ENCODE data around the gene MAFG.

Gene MAFG

DNA sequence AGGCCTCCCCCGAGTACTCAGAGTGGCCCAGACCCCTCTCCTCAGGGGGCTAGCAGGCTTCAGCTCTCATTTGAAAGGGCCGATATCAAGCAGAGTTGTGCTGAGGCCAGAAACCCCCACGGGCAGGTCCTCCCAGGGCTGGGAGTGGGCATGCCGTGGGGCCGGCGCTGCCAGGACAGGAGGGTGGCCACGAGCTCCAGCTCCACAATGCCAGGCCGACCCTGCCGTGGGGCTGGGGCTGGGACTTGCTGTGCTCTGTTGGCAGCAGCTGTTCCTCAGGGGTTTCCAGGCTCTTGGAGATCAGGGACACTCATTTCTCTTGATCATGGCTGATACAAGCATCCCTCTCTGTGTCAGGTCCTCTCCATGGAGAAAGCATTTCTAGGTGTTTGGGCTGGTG lies 28.6 kb downstream of the MAFG start:
- TF ChIP-seq YY1 (IDR thresholded peaks at IDR 0.05; ENCODE audit: insufficient read depth, insufficient read length), result no peak
- TF ChIP-seq SUZ12 (IDR thresholded peaks at IDR 0.05; ENCODE audit: extremely low read depth, insufficient read depth, insufficient read length), result no peak
- TF ChIP-seq ZNF274 (IDR thresholded peaks at IDR 0.05; ENCODE audit: low read depth, low read length), result no peak
- no peak overlapping the region for H3K9ac ChIP-seq (ENCODE audit: insufficient read length, low read depth)
- peaks cover 54% of the 10 kb centered on the region for H3K36me3 ChIP-seq (ENCODE audit: insufficient read depth, insufficient read length, low read length)
- no peak overlapping the region for H3K4me3 ChIP-seq (ENCODE audit: insufficient read length, low read depth)
- no peak for DNase-seq (ENCODE audit: low read depth, low spot score)
- no peaks in the 10 kb centered on the region for H3K9me3 ChIP-seq (ENCODE audit: insufficient read depth, low read length)
- peaks cover 16% of the 10 kb centered on the region for H3K27me3 ChIP-seq (ENCODE audit: insufficient read depth, insufficient read length)
- H3K4me1 ChIP-seq (ENCODE audit: insufficient read depth, insufficient read length), result peaks cover 25% of the 10 kb centered on the region

DNA sequence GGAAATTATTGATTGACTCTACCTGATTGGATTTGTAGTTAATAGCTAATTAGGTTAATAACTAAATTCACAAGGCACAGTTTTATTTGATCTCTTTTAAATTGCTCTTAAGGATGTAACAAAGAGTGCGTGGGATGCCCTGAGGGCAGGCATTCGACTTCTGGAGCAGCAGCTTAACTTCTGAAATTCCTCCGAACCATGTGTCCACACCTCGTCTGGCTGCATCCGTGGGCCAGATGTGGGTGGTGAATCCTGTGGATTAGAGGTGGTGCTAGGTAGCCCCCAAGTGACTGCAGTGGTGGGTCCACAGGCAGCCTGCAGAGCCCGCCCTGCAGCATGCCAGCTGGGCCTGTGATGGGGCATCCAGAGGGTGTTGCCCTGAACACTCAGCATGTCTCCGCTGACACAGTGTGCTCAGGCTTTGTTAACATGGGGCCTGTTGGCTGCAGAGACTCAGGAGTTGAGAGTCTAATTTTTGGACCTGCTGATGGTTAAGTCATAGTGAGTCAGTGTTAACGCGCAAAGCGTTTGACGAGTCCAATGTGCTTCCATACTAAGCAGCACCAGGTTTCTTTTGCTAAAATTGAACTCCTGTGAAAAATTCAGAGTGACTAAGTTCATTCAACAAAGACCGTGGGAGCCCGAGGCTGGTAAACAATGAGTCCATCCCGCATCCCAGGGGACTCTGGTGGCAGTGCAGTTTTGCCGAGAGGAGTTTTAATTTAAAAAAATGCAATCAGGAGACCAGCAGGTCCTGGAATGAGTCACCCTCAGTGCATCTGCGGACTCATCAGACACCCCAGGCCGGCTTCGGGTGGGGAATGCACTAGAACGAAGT lies 29.3 kb downstream of the MAFG start:
- no peak overlapping the region for H3K4me3 ChIP-seq (ENCODE audit: insufficient read length, low read depth)
- no peaks in the 10 kb centered on the region for H3K9me3 ChIP-seq (ENCODE audit: insufficient read depth, low read length)
- peaks cover 16% of the 10 kb centered on the region for H3K27me3 ChIP-seq (ENCODE audit: insufficient read depth, insufficient read length)
- H3K4me1 ChIP-seq (ENCODE audit: insufficient read depth, insufficient read length), result peaks cover 24% of the 10 kb centered on the region
- peaks cover 59% of the 10 kb centered on the region for H3K36me3 ChIP-seq (ENCODE audit: insufficient read depth, insufficient read length, low read length)
- DNase-seq (ENCODE audit: low read depth, low spot score), result no peak
- TF ChIP-seq YY1 (IDR thresholded peaks at IDR 0.05; ENCODE audit: insufficient read depth, insufficient read length), result no peak
- no peak for TF ChIP-seq ZNF274 (IDR thresholded peaks at IDR 0.05; ENCODE audit: low read depth, low read length)
- no peak for TF ChIP-seq SUZ12 (IDR thresholded peaks at IDR 0.05; ENCODE audit: extremely low read depth, insufficient read depth, insufficient read length)
- H3K9ac ChIP-seq (ENCODE audit: insufficient read length, low read depth), result peak overlapping the region; percentile 58

DNA sequence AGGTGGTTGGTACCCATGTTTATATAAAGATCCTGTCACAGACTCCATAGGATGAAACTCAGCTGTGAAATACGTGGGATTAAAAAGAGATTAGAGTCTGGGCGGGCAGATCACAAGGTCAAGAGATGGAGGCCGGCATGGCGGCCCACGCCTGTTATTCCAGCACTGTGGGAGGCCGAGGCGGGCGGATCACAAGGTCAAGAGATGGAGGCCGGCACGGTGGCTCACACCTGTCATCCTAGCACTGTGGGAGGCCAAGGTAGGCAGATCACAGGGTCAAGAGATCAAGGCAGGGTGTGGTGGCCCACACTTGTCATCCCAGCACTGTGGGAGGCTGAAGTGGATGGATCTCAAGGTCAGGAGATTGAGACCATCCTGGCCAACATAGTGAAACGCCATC lies 32.1 kb downstream of the MAFG start:
- H3K4me3 ChIP-seq (ENCODE audit: insufficient read length, low read depth), result no peak overlapping the region
- no peaks in the 10 kb centered on the region for H3K9me3 ChIP-seq (ENCODE audit: insufficient read depth, low read length)
- DNase-seq (ENCODE audit: low read depth, low spot score), result no peak
- no peak for TF ChIP-seq SUZ12 (IDR thresholded peaks at IDR 0.05; ENCODE audit: extremely low read depth, insufficient read depth, insufficient read length)
- TF ChIP-seq YY1 (IDR thresholded peaks at IDR 0.05; ENCODE audit: insufficient read depth, insufficient read length), result no peak
- TF ChIP-seq ZNF274 (IDR thresholded peaks at IDR 0.05; ENCODE audit: low read depth, low read length), result no peak
- peaks cover 21% of the 10 kb centered on the region for H3K4me1 ChIP-seq (ENCODE audit: insufficient read depth, insufficient read length)
- H3K27me3 ChIP-seq (ENCODE audit: insufficient read depth, insufficient read length), result no peaks in the 10 kb centered on the region
- no peak overlapping the region for H3K9ac ChIP-seq (ENCODE audit: insufficient read length, low read depth)
- peaks cover 57% of the 10 kb centered on the region for H3K36me3 ChIP-seq (ENCODE audit: insufficient read depth, insufficient read length, low read length)

DNA sequence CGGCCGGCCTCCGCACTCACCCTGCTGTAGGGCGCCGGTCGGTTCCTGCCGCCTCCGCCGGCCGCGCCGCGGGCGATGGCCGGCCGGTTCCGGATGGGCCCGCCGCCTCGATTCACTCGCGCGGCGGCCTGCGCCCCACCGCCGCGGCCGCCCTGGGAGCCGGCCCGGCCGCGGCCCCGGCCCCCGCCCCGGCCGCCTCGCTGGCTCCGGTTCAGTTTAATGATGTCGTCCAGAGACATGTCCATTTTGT lies 36.3 kb downstream of the MAFG start:
- Histone ChIP-seq H3K4me1 (ENCODE audit: insufficient read depth, insufficient read length) (peaks cover 5% of the 10 kb centered on the region), H3K27me3 (ENCODE audit: insufficient read depth, insufficient read length) (no peaks in the 10 kb centered on the region), H3K36me3 (ENCODE audit: insufficient read depth, insufficient read length, low read length) (peaks cover 70% of the 10 kb centered on the region), H3K9ac (ENCODE audit: insufficient read length, low read depth) (peak overlapping the region; percentile 99), H3K4me3 (ENCODE audit: insufficient read length, low read depth) (peak overlapping the region; percentile 99), H3K9me3 (ENCODE audit: insufficient read depth, low read length) (no peaks in the 10 kb centered on the region)
- TF ChIP-seq YY1 (IDR thresholded peaks at IDR 0.05; ENCODE audit: insufficient read depth, insufficient read length) (no peak), SUZ12 (IDR thresholded peaks at IDR 0.05; ENCODE audit: extremely low read depth, insufficient read depth, insufficient read length) (no peak), ZNF274 (IDR thresholded peaks at IDR 0.05; ENCODE audit: low read depth, low read length) (no peak)
- no peak for DNase-seq (ENCODE audit: low read depth, low spot score)

DNA sequence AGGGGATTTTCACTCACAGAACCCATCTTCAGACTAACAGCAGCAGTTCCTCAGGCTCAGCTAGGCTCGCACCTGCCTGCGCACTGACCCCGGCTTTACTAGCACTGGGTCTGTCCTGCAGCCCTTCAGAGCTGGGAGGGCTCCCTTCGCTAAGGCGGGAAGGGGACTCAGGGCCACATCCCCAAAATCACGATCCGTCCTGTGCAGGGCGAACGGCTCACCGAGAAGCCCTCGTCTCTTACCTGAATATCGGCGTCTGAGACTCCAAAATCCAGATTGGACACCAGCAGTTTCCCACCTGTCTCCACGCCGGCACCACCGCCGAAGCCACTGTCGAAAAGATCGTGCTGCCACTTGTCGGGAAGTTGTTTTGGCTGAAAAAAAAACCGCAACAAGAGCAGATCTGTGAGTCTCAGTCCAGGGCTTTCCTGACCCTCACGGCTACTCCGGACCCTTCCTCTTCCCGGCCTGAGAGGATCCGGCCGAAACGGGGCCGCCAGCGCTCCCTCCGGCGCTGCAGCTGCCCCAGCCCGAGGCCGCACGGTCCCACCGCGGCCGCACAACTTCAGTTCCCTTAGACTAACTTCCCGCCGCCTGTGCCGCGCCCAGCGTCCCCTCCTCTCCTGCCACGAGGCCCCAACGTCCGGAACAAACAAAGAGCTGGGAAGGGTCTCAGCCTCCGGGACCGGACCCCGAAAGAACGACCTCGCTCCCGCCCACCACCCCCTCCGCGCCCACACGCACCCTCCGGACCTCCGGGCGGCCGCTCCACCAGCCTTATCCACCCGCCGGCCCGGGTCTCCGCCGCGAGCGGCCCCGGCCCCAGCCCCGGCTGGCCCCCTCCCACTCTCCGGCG lies 36.9 kb downstream of the MAFG start:
- Histone ChIP-seq H3K9me3 (ENCODE audit: insufficient read depth, low read length) (no peaks in the 10 kb centered on the region), H3K27me3 (ENCODE audit: insufficient read depth, insufficient read length) (no peaks in the 10 kb centered on the region), H3K9ac (ENCODE audit: insufficient read length, low read depth) (peak overlapping the region; percentile 99), H3K4me1 (ENCODE audit: insufficient read depth, insufficient read length) (peaks cover 5% of the 10 kb centered on the region), H3K36me3 (ENCODE audit: insufficient read depth, insufficient read length, low read length) (peaks cover 72% of the 10 kb centered on the region), H3K4me3 (ENCODE audit: insufficient read length, low read depth) (peak overlapping the region; percentile 99)
- no peak for DNase-seq (ENCODE audit: low read depth, low spot score)
- TF ChIP-seq ZNF274 (IDR thresholded peaks at IDR 0.05; ENCODE audit: low read depth, low read length) (no peak), YY1 (IDR thresholded peaks at IDR 0.05; ENCODE audit: insufficient read depth, insufficient read length) (no peak), SUZ12 (IDR thresholded peaks at IDR 0.05; ENCODE audit: extremely low read depth, insufficient read depth, insufficient read length) (no peak)

DNA sequence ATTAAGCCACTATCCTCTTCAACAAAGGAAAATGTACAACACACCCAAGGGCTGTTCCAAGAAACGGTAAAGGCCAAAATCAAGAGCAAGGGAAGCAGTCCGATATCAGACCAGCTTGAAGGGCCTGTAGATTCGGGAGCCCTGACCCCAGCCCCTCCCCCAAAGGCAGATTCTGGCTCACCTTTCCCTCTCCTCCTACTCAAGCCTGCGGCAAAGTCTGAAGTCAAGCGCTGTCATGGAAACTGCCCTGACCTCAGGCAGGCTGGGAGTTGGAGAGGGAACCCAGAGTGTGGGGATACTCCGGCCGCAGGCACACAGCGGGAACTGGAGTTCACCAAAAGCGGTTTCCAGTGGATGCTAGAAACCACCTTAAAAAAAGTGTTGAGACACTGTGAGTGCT lies 37.9 kb downstream of the MAFG start:
- Histone ChIP-seq H3K4me1 (ENCODE audit: insufficient read depth, insufficient read length) (peaks cover 5% of the 10 kb centered on the region), H3K9ac (ENCODE audit: insufficient read length, low read depth) (peak overlapping the region; percentile 99), H3K36me3 (ENCODE audit: insufficient read depth, insufficient read length, low read length) (peaks cover 75% of the 10 kb centered on the region), H3K9me3 (ENCODE audit: insufficient read depth, low read length) (no peaks in the 10 kb centered on the region), H3K27me3 (ENCODE audit: insufficient read depth, insufficient read length) (no peaks in the 10 kb centered on the region), H3K4me3 (ENCODE audit: insufficient read length, low read depth) (no peak overlapping the region)
- TF ChIP-seq SUZ12 (IDR thresholded peaks at IDR 0.05; ENCODE audit: extremely low read depth, insufficient read depth, insufficient read length) (no peak), YY1 (IDR thresholded peaks at IDR 0.05; ENCODE audit: insufficient read depth, insufficient read length) (no peak), ZNF274 (IDR thresholded peaks at IDR 0.05; ENCODE audit: low read depth, low read length) (no peak)
- DNase-seq (ENCODE audit: low read depth, low spot score), result no peak

DNA sequence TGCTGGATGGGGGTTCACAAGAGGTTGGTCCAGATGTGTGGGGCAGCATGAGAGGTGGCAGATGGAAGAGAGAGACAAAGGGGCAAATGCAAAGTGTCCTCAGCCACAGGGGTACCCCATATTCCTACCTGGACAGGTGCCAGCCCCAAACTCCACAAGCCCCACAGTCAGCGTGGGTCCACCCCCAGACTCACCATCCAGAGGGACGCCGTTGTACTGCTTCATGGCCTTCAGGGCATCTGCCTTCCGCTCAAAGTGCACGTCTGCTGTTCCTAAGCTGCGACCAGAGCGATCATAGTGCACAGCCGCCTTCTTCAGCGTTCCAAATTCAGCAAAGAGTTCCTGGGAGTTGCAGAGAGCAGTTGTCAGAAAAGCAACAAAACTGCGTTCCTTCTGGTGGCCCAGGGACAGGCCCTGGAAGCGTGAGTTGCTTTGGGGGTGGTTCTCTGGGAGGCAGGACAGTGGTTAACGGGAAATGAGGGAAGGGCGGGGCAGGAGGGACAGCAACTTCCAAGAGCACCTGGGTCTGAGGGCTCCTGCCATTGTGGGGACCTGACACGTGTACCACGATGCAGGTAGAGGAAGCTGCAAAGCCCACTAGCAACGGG lies 38.4 kb downstream of the MAFG start:
- TF ChIP-seq YY1 (IDR thresholded peaks at IDR 0.05; ENCODE audit: insufficient read depth, insufficient read length) (no peak), ZNF274 (IDR thresholded peaks at IDR 0.05; ENCODE audit: low read depth, low read length) (no peak), SUZ12 (IDR thresholded peaks at IDR 0.05; ENCODE audit: extremely low read depth, insufficient read depth, insufficient read length) (no peak)
- Histone ChIP-seq H3K9ac (ENCODE audit: insufficient read length, low read depth) (peak overlapping the region; percentile 99), H3K4me3 (ENCODE audit: insufficient read length, low read depth) (no peak overlapping the region), H3K4me1 (ENCODE audit: insufficient read depth, insufficient read length) (peaks cover 2% of the 10 kb centered on the region), H3K36me3 (ENCODE audit: insufficient read depth, insufficient read length, low read length) (peaks cover 75% of the 10 kb centered on the region), H3K27me3 (ENCODE audit: insufficient read depth, insufficient read length) (no peaks in the 10 kb centered on the region), H3K9me3 (ENCODE audit: insufficient read depth, low read length) (no peaks in the 10 kb centered on the region)
- no peak for DNase-seq (ENCODE audit: low read depth, low spot score)

Data from NT2/D1 (cell line).